GM19397 (cell line): ENCODE measurements around the gene CHST12.

Experiments used
- ATAC-seq: cut with Tn5 transposase; IDR thresholded peaks from one replicate; pipeline ENCODE4 v1.9.1; 2021; ENCODE audit warnings: mild to moderate bottlenecking, moderate library complexity; ENCODE audit not compliant: unreplicated experiment

Gene CHST12

GRCh38 chr7:2433713-2434550 lies 30.5 kb downstream of the CHST12 start:
- no peak for ATAC-seq

- no peak for ATAC-seq
These were observed 31.7 kb downstream of the CHST12 start for GRCh38 chr7:2435146-2435545.

- no peak for ATAC-seq
These were observed 33.1 kb downstream of the CHST12 start for GRCh38 chr7:2436341-2437104.

- ATAC-seq: no peak
These were observed 33.7 kb downstream of the CHST12 start for GRCh38 chr7:2437136-2437535.

GRCh38 chr7:2437537-2438148 lies 34.2 kb downstream of the CHST12 start:
- ATAC-seq: no peak

- no peak for ATAC-seq
These were observed 34.8 kb downstream of the CHST12 start for GRCh38 chr7:2438186-2438585.

GRCh38 chr7:2438775-2439174 lies 35.4 kb downstream of the CHST12 start:
- ATAC-seq: no peak

- ATAC-seq: no peak
These were observed 37.3 kb downstream of the CHST12 start for GRCh38 chr7:2440608-2441245.

- ATAC-seq: no peak
These were observed 38.1 kb downstream of the CHST12 start for GRCh38 chr7:2441430-2442058.

- ATAC-seq: no peak
These were observed 40.1 kb downstream of the CHST12 start for GRCh38 chr7:2443491-2443890.

- ATAC-seq: no peak
These were observed 41.1 kb downstream of the CHST12 start for GRCh38 chr7:2444476-2444875.

- ATAC-seq: no peak
These were observed 41.6 kb downstream of the CHST12 start for GRCh38 chr7:2445047-2445446.

GRCh38 chr7:2445898-2446555 lies 42.6 kb downstream of the CHST12 start:
- no peak for ATAC-seq

GRCh38 chr7:2446676-2447075 lies 43.3 kb downstream of the CHST12 start:
- no peak for ATAC-seq

GRCh38 chr7:2450198-2451107 lies 47.0 kb downstream of the CHST12 start:
- ATAC-seq: no peak

GRCh38 chr7:2451171-2452073 lies 48.0 kb downstream of the CHST12 start:
- ATAC-seq: peak; percentile 75

- peak; percentile 23 for ATAC-seq
These were observed 48.7 kb downstream of the CHST12 start for GRCh38 chr7:2452074-2452507.

- ATAC-seq: no peak
These were observed 49.3 kb downstream of the CHST12 start for GRCh38 chr7:2452643-2453270.
